ENCODE data around the gene SLC16A3.

Gene SLC16A3

DNA sequence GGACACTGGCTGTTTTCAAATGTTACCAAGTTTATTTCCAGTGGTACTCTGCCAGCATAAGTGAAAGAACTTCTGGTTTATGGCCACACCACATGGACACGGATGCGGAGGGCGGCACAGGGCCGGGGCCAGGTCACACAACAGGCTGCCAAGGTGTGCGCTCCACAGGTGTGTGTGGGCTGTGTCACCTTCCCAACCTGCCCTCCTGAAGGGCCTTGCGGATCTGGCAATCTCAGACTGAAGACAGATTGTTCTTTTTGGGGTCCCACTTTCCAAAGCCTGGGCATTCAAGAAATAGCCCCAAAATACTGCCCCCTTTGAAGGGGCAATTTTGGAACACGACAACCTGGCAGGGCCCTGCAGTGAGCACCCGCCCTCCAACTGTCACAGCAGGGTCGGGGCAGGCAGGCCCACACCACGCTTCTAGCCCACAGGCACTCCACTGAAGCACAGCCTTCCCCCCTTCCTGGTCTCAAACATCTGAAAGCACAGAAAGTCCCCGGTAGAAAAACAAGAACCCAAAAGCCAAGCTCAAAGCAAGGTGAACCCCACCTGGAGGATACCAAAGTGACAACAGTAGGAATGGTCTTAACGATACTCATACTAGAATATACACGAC, 41.1 kb downstream of the SLC16A3 start:
- DNase-seq = no peak

DNA sequence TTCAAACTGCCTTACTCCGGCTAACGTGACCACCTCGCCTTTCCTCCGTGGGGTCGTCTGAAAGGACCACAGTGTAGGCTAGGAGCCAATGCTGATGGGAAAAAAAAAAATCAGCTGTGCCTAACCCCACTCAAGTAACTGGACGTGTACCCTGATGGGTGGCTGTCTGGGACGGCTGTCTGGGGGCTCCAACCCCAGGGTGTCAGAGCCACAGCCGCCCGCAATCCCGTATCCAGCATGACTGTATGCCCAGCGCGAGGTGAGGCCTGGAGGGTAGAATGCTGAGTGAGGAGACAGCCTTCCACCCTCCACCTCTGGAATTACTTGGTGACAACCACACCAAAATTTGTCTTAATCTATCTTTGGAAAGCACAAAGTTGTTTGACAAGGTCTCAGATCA, 41.8 kb downstream of the SLC16A3 start:
- DNase-seq = no peak

DNA sequence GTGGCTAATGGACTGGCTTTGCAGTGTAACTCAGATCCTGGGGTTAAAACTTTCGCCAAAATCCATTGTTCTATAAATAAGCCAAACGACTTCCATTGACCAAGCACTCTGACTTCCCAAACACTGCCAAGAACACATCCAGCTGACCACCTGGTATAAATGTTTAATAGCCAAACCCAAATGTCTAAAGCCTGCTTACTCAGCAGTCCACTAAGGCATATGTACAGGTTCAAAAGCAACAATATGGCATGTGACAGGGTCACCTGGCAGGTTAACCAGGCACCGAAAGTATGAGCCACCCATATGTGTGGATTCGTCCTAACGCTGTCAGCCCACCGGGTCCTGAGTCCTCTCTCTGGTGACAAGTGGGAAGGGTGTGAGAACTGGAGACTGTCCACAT, 42.6 kb downstream of the SLC16A3 start:
- DNase-seq = no peak

DNA sequence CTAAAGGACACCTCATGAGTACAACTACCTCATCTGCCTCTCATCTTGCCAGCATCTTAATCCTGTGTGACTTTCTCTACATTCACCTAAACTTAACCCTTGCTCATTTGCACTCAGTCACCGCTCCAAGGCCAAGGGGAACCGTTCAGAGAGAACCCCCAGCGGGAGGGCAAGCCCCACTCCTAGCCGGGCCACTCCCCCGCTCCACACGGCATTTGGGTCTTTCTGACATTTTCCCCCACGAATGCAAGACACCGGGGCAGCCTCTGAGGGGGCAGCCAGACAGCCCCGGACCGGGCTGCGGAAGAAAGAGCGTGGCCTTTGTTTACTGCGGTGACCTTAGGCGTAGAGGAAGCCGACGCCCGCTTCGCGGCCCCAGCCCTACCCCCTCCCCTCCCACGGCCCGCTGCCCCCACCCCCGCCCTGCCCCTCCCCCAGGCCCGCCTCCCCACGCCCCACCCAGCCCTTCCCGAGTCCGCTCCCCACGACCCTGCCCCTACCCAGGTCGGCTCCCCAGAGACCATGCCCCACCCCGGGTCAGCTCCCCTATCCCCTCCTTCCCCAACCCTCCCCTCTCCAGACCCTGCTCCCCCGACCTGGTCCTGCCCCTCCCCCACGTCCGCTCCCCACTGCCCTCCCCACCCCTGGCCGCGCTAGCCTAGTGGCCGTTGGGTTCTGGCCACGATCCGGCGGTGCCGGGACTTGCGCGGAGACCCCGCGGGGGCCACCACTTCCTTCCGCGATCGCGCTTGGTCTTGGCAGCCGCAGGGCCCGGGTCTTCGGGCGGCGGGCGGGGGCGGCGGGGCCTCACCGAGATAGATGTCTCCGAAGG, 43.9 kb downstream of the SLC16A3 start:
- DNase-seq = no peak

DNA sequence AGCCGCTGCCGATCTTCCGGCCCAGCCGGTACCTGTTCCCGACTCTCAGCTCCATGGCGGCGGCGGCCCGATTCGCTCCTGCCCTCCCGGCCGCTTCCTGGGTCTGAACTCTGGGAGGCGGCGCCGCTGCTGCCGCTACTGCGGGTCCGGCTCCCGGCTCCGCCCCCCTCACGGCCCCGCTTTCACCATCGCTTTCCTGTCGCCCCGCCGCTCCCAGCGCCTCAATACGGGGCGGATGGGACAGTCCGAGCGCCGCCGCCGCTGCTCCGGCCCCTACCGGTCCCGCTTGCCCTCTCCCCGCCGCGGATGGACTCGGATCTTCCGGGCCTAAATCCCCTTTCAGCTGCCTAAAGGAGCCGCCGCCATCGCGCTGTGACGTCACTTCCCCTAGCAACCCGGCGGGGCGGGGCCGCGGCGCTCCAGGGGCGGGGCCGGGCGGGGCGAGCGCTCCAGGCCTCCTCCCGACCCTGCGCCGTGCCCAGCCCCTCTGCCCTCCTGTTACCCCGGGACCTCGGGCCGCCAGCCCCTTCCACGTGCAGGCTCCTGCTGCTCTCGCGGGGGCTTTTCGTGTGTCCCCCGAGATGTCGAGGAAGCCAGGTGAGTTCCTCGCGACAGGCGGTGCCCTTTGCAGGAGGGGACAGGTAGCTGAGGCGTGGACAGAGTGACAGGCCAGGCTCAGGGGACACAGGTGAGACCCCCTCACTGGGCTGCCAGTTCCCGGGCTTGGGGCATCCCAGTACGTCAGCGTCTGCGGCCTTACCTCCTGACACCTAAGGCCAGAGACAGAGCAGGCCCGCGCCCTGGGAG, 44.7 kb downstream of the SLC16A3 start, which contains the start of gene CSNK1D:
CSNK1D (minus strand) TSS at position 374 of the 807 bp plus-strand sequence; CDS start at position 55, 319 bp downstream.
- DNase-seq = peak; percentile 82

DNA sequence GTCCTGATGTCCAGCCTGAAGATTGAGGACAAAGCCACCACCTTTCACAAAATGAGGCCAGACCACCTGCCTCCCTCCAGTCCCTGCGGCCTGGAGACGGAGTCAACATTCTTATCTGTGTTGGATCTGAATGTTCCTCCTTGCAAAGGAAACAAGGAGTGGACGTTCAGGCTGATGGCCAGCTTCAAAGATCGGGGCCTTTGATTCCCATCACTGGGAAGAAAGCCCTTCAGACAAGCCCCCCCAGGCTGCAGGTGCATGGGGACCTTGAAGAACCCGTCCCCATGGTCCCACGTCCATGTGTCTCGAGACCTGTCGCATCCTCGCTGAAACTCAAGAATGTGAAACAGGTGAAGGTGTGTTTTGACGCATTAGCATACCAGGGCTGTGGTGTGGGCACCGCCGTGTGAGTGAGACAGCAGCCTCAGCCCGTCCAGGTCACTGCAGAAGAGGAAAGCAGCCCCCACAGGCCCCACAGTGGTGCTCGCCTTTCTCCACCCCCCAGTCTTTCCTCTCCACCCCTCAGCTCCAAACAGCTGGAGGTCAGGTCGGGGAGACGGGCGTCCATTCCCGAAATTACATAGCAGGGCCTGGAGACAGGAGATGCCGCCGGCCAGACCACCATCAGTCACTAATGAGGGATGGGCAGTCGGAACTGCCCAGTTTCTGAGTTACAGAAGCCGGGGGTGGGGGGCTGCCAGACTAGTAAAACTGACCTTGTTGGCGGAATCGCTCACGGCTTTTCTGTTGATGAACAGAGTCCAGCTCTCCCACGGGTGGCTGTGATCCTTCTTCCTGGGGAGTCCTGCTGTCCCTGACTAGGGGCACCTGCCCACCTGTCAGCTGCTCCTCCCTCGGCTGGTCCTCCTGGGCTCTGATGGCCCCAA, 45.5 kb downstream of the SLC16A3 start:
- DNase-seq = no peak

DNA sequence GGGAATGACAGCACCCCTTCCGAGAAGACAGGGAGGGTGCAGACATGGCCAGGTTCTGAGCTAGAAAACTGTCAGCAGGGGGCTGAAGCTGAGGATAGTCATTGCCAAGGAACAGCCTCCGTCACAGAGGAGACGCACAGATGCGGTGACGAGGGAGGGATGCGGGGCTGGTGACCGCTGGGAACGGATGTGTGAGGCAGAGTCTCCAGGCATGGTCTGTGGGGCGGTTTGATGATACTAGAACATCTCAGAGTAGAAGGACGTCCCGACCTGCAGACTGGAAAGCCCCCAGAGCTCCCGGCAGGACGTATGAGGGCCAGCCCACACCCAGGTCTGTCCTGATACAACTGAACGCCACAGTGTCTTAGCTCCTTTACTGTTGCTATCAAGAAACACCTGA, 46.5 kb downstream of the SLC16A3 start:
- no peak for DNase-seq

DNA sequence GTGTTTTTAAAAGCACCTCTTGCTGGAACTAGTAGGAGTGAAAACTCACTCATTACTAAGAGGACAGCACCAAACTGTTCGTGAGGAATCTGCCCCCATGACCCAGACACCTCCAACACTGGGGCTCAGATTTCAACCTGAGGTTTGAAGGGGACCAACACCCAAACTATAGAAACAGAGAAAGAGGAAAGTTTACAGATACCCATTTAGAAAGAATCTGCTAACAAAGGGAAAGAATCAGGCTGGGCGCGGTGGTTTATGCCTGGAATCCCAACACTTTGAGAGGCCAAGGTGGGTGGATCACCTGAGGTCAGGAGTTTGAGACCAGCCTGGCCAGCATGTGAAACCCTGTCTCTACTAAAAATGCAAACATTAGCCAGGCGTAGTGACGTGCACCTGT, 48.1 kb downstream of the SLC16A3 start:
- DNase-seq = no peak

DNA sequence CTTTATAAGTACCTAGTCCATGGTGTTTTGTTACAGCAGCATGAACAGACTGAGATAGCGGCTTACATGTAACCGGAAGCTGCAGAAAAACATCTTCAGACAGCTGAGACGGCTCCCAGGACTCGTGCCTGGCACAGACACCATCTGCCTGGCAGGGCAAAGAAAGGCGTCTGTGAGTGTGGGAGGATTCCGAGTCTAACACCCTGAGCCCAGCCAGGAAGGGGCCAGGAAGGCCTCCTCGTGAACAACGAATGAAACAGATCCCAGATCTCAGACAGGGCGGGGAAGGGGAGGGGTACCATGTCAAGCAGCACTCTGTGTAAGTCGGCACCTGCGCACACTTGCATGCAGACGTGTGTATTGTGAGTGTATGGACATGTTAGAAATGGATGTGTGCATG, 49.0 kb downstream of the SLC16A3 start:
- no peak for DNase-seq

DNA sequence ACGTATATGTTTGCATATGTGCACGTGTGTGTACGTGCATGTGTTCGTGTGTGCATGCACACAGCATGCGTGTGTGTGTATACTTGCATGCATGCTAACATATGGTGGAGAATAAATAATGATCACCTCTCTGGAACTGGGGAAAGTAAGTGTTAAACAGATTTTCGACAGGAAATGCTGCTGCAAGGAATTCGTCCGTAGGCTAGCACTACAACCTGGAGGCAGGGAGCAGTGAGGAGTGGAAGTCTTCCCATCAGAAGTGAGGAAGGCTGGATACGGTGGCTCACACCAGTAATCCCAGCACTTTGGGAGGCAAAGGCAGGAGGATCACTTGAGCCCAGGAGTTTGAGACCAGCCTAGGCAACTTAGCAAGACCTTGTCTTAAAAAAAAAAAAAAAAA, 49.5 kb downstream of the SLC16A3 start:
- no peak for DNase-seq

DNA sequence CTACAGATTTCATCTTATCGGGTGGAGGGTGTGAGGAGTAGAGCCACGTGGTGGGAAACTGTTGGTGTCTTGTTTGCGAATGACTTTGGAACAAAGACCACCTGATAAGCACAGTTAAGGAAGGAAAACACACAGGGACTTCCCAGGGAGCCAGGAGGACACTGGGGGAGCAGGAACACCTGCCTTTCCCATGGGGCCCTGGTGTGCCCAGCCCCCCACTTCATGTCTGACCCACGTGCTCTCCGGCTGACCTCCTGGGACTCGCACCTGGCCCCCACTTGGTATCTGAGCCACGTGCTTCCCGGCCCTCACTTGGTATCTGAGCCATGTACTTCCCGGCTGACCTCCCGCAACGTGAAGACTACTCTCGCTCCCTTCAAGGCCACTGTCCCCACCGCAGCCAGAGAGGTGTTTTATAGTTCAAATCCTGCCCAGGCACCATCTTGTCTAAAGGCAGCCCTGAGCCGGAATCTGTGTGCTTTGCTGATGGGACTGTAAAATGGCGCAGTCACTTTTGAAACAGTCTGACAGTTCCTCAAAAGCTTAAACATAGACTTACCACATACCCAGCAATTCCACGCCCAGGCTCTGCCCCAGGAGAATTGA, 50.0 kb downstream of the SLC16A3 start:
- no peak for DNase-seq

DNA sequence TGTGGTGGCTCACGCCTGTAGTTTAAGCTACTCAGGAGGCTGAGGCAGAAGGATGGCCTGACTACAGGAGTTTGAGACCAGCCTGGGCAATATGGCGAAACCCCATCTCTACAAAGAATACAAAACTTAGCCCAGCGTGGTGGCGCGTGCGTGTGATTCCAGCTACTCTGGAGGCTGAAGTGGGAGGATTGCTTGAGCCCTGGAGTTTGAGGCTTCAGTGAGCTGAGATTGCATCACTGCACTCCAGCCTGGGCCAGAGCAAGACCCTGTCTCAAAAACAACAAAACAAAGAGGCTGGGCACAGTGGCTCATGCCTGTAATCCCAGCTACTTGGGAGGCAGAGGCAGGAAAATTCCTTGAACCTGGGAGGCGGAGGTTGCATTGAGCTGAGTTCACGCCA, 51.7 kb downstream of the SLC16A3 start:
- no peak for DNase-seq

DNA sequence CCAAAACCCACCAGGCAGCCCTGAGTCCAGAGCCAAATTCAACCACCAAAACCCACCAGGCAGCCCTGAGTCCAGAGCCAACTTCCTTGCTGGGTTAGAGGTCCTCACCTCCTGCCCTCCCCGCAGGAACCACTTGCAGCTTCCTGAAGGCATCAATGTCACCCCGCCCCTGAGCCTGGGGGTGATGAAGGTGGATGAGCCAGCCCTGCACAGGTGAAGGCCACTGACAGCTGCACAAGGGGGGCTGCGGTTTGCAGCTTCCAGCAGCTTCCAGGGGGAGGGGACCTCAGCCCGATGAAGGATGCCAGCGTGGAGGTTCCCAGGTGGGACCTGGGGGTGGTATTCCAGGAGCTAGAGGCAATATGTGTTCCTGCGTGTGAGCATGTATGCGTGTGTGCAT, 52.2 kb downstream of the SLC16A3 start:
- DNase-seq = no peak

DNA sequence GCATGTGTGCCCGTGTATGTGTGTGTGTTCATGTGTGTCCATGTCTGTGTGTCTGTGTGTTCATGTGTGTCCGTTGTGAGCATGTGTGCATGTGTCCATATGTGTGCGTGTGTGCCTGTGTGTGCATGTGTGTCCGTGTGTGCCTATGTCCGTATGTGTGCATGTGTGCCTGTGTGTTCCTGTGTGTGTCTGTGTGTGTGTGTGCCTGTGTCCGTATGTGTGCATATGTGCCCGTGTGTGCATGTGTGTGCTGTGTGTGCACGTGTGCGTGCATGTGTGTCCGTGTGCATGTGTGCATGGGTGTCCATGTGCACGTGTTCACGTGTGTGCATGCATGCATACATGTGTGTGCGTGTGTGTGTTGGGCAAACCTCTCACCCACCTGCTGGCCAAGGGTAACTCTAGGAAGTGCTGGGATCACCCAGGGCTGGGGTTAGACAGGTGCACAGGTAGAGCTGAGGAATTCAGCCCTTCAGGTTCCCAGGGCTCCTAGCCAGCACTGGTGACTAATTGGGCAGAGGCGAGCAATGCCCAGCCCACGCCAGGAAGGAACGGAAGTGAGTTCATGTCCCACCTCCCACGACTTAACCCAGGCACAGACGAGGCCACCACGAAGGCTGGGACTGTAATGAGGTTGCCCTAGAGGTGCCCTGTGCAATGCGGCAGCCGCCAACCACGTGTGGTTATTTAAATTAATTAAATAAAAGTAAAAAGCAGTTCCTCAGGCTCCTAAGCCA, 52.8 kb downstream of the SLC16A3 start:
- DNase-seq = no peak

DNA sequence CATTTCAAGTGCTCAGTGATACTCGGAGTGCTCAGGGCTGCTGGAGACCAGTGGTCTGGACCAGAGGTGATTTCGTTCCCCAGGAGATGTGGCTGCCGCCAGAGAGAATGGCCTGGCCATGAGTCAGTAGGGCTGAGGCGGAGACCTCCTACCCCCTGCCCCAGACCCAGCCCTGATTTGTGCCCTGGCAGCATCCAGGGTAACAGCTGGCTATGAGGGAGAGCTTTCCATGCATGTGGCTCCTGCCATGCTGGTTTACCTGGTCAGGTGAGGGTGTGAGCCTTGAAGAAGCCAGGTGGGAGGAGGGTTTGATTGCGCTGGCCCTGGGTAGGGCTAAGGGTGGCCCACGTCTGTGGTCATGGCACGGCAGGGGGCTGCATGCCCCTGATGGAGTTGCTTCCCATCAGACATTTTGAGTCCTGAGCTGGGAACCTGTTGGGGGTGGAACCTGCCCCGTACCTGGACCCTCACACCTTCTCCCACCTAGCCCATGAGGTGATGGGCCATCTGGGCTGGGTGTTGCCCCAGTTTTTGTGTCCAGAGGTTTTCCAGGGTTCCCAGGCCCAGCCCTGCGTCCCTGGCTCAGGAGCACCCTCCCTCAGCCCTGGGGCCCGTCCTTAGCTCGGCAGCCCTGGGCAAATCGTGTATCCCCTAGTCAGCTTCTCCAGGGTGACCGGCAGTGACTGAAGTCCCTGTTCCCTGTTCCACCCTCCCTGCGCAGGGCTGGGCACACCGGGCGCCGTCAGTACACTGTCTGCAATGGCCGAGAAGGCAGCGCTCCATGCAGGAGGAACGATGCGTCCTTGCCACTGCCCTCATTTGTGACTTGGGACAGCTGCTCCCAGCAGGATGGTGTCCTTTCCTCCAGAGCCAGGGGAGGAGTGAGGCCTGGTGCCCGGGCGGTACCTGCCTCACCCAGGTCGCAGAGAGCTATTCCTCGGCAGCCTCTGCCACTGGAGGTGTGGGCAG, 53.7 kb downstream of the SLC16A3 start:
- DNase-seq = no peak

DNA sequence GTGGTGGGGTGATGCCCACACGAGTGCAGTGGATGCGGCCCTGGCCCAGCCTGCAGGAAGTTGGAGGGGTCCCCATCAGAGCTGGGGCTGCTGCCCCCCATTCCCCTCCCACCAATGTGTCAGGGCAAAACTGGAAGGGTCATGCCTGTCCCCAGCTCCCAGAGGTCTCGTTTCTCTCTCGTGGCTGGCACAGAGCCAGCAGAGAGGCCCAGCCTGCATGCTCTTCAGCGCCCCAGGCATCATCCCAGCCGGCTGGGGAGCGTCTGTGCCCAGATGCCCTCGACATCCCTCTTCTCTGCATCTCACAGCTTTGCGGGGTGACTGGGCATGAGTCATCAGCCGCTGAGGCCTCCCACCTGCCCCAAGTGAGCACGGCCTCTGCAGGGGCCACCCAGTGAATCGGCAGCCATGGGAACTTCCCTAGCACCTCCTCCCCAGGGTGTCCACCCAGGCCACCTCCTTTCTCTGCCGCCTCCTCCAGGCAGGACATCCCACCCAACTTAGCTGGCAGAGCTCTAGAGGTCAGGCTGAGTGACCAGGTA, 54.4 kb downstream of the SLC16A3 start:
- DNase-seq = no peak

DNA sequence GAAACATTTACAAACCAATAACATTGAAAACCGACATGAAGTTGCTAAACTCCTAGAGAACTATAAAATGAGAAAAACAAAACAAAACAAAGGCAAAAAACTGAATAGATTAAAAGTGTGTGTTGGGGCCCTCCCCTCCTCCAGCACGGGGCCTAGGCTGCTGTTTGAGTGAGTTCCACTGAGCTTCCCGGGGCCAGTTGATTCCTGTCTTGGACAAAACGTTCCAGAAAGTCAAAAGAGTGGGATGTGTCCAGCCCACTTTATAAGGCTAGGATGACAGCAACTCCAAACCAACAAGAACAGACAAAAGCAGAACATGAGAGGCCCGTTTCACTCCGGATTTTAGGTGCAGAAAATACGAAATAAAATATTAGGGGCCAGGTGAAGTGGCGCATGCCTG, 56.3 kb downstream of the SLC16A3 start:
- DNase-seq = no peak

DNA sequence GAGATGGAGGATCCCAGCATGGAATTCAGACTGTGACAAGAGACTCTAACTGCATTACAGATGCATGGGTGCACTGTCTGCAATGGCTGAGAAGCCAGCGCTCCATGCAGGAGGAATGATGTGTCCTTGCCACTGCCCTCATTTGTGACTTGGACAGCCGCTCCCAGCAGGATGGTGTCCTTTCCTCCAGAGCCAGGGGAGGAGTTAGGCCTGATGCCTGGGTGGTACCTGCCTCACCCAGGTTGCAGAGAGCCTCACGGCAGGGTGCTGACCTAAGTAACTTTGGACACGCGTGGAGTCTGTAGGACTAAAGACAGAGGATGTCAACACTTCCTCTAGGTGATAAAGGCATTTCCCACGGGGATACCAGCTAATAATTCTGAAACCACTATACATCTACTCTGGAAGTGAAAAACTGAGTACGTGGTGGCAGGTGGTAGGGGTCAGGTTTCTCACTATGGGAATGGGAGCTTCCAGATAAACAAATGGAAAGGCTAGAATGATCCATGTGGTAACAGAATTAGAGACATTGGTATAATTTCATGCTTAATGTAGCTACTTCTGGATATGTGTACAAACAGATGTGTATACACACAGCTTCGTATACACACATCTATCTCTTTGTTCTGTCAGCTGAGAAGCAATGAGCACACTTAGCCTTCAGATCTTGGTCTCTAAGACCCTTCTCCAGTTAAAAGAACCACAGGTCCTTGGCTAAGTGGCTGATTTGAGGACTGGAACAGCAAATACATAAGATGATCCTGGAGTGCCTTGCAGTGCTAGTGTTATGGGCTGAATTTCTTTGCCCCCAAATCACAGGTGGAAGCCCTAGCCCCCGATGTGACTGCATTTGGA, 58.4 kb downstream of the SLC16A3 start:
- no peak for DNase-seq
